Hepatocyte (in vitro differentiated cells): Measurements from ENCODE around the gene SVIL.

Source experiments
- CTCF ChIP-seq: fragments of 200-600 bp; sonication (generic); IDR thresholded peaks from 2 replicates; pipeline ENCODE4 v1.5.1; 2016; ENCODE audit warnings: antibody characterized with exemption, mild to moderate bottlenecking; ENCODE audit not compliant: poor library complexity
- EZH2 ChIP-seq: fragments of 200-600 bp; sonication (generic); IDR thresholded peaks from 2 replicates; pipeline ENCODE4 v1.6.1; 2016; ENCODE audit warnings: antibody characterized with exemption, mild to moderate bottlenecking, borderline replicate concordance

DNA sequence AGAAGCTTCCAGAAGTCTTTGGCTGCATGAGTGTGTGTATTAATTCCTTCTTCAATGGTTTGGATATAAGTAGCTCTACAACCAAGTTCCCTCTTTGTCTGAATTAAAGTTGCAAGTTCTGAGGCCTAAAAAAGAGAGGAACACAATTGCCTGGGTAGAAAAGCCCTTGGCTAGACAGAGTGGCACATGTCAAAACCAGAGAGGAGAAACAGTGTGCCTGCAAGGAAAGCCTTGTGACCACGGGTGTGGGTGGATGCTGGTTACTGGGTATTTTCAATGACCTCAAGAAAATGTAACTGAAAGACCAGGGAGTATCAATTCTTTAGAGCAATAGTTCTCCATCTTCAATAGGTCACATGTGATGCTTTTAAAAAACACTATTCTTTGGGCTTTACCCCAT, 148.3 kb downstream of the SVIL start:
- TF ChIP-seq EZH2 (no peak), CTCF (no peak)
